Choroid plexus epithelial cell (primary cell): ENCODE data around the gene DUT.

Source experiments
- DNase-seq: peaks from one replicate; pipeline ENCODE4 v3.0.0-alpha.2; 2010; ENCODE audit warnings: low read depth
- H3K4me3 ChIP-seq: 2 replicates; pipeline ENCODE4 v1.5.1; 2011; ENCODE audit warnings: low read depth, mild to moderate bottlenecking, control low read depth, low read length, moderate library complexity
- TF ChIP-seq, protein P1 (sequence below): conservative IDR thresholded peaks from 2 replicates; pipeline ENCODE4 v1.5.1; 2011; ENCODE audit warnings: low read depth, mild to moderate bottlenecking, control low read depth, inconsistent platforms, low read length, moderate library complexity

Gene DUT

DNA sequence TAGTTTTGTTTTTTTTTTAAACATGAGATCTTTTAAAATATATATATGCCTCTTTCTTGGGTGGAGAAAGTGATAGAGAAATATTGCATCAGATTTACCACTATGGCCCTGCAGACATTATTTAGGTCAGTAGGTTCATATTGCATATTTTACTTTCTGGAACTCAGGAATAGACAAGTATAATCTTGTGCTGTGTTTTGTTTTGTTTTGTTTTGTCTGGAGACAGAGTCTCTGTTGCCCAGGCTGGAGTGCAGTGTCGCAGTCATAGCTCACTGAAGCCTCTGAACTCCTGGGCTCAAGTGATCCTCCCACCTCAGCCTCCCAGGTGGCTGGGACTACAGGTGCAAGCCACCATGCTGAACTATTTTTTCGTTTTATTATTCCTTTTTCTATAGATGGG, 21.5 kb upstream of the DUT start:
- no peak for DNase-seq
- TF ChIP-seq, protein P1, sequence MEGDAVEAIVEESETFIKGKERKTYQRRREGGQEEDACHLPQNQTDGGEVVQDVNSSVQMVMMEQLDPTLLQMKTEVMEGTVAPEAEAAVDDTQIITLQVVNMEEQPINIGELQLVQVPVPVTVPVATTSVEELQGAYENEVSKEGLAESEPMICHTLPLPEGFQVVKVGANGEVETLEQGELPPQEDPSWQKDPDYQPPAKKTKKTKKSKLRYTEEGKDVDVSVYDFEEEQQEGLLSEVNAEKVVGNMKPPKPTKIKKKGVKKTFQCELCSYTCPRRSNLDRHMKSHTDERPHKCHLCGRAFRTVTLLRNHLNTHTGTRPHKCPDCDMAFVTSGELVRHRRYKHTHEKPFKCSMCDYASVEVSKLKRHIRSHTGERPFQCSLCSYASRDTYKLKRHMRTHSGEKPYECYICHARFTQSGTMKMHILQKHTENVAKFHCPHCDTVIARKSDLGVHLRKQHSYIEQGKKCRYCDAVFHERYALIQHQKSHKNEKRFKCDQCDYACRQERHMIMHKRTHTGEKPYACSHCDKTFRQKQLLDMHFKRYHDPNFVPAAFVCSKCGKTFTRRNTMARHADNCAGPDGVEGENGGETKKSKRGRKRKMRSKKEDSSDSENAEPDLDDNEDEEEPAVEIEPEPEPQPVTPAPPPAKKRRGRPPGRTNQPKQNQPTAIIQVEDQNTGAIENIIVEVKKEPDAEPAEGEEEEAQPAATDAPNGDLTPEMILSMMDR = no peak
- H3K4me3 ChIP-seq = no peak overlapping the region

DNA sequence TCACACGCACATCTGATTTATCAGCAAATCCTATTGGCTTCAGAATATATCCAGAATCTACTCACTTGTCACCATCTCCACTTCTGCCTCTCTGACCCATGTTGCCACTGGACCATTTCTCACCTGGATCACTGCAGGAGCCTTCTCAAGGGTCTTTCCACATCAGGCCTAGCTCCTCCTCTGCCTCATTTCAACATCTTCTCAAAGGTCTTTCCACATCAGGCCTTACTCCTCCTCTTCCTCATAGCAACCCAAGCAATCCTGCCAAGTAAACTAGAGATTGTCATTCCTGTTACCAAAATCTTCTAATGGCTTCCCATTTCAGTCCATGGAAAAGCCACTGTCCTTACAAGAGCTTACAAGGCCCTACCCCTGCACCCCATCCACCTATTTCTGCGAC, 18.0 kb upstream of the DUT start:
- TF ChIP-seq, protein P1 = no peak
- peak; percentile 32 for DNase-seq
- H3K4me3 ChIP-seq = no peak overlapping the region

DNA sequence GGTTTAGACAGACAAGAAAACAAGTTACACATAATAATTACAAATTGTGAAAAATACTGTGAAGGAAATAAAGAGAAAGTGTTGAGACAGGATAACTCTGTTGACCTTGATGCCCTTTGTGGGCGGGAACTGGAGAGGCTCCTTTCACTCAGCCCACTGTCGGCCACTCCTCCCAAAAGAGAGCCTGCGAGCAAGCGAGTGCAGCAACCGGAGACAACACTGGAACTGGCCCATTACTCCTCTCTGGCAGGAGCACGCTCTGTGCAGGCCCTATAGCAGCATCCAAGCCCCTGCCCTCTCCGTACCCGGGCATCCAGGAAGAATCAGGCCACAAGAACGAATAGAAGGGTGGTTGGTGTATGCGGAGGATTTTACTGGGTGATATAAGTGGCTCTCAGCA, 16.2 kb upstream of the DUT start:
- no peak overlapping the region for H3K4me3 ChIP-seq
- no peak for DNase-seq
- TF ChIP-seq, protein P1 = no peak

DNA sequence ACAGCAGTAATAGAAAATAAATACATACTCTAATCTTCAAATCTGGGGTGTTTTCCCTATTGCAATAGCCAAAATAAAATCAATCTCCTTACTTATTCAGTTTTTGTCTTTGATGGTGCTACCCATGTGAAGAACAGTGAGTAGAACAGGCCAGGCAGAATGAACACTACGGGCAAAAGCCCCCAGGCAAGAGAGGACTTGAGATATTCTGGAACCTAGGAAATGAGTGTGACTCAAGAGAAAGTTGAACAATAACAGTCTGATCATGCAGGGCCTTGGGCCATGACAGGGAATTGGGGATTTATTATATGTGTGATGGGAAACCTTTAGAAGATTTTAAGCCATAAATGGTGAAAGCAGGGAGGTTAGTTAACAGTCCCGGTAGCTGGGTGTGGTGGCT, 14.0 kb upstream of the DUT start:
- TF ChIP-seq, protein P1 = no peak
- no peak for DNase-seq
- H3K4me3 ChIP-seq = no peak overlapping the region

DNA sequence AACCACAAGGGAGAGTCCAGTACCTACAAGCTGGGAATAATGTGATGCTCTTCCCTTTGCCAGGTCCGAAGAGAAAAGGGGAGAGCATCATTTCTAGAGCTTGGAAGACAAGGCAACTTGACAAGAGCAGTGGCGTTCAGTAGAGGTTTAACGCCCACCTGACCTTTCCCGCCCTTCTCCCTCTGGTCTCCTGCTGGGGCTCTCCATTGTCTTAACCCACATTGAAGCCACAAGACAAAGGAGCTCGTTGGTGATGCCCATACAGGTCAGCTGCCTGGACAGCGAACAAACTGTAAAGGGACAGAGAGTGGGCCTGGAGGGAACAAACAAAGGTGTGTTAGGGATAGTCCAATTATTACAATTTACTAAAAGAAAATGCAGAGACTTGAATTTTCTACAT, 13.1 kb upstream of the DUT start:
- TF ChIP-seq, protein P1 = no peak
- no peak for DNase-seq
- no peak overlapping the region for H3K4me3 ChIP-seq

DNA sequence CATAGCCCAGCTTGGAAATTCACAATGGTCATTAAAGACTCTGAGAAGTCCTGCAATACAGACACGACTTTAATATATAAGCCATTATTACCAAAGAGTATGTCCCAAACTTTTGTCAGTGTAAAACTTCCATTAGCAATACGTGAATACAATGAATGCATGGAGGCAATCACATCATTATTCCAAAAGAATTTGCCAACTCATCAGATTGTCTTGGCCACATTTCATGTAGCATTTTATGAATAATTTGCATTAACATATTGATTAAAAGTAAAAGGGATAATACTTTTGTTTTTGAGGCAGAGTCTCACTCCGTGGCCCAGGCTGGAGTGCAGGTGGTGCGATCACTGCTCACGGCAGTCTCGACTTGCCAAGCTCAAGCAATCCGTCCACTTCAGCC, 7.9 kb upstream of the DUT start:
- TF ChIP-seq, protein P1 = no peak
- no peak for DNase-seq
- H3K4me3 ChIP-seq = no peak overlapping the region

DNA sequence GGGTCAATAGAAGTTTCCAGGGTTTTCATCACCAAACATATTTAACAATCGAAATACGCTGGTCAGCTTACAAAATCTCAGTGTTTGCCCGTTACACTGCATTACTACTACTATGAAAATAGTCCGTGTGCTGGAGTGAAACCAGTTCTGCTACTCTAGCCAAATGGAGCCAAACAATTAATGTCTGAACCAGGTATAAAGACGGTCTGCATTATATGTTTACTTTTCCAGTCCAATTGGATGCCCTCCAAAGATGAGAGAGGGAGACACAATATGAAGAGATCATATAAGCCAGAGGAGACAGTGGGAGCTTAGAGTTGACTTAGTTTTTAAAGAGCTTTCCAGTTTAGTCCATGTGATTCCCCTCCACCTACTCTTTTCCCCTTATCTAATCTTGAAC, 6.3 kb upstream of the DUT start:
- DNase-seq = no peak
- H3K4me3 ChIP-seq = no peak overlapping the region
- TF ChIP-seq, protein P1 = no peak
